GM06990 (cell line): Measurements from ENCODE around the gene F2RL2.
A peak's percentile ranks its signal among the peaks of the same experiment; 100 is the strongest.

Experiments used
- DNase-seq: peaks from one replicate; pipeline ENCODE4 v3.0.0-alpha.2; 2011; ENCODE audit not compliant: insufficient read length; ENCODE audit errors: extremely low read depth
- H3K27me3 ChIP-seq: replicated peaks from 2 replicates; pipeline ENCODE4 v1.6.0; 2011; ENCODE audit warnings: low read length; ENCODE audit not compliant: control insufficient read depth, insufficient read depth
- H3K36me3 ChIP-seq: 2 replicates; pipeline ENCODE4 v1.5.1; 2011; ENCODE audit warnings: low read length; ENCODE audit not compliant: control insufficient read depth, insufficient read depth
- H3K4me3 ChIP-seq: replicated peaks from 2 replicates; pipeline ENCODE4 v1.5.1; 2011; ENCODE audit warnings: low read depth, mild to moderate bottlenecking, control low read depth, low read length
- CTCF ChIP-seq: IDR thresholded peaks from 2 replicates; pipeline ENCODE4 v1.5.1; 2011; ENCODE audit warnings: low read length, control low read depth, mild to moderate bottlenecking, inconsistent platforms; ENCODE audit not compliant: insufficient read depth, poor library complexity, severe bottlenecking

The F2RL2 gene

DNA sequence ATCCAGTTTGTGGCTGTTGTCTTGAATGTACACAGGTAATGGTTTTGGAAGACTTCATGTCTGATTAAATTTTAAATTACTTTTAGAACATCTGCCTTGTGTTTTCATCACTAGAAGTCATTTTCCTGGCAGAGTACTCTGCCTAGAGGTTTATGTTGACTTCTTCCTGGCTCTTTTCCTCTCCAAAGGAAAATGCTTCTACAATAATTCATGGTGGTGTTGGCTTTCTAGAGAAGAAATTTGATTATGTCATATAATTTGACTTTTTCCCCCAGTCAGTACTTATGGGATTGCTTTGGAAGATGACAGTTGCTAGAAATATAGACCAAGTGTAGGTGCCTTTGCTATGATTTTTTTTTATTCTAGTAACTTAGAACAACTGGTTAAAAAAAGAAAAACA is 46.8 kb downstream of the F2RL2 start:
- H3K27me3 ChIP-seq: no peaks in the 10 kb centered on the region
- DNase-seq: no peak
- no peak for TF ChIP-seq CTCF
- no peaks in the 10 kb centered on the region for H3K36me3 ChIP-seq
- H3K4me3 ChIP-seq: no peak overlapping the region

GRCh38 chr5:76571559-76571958 is 51.6 kb downstream of the F2RL2 start:
- no peaks in the 10 kb centered on the region for H3K36me3 ChIP-seq
- H3K4me3 ChIP-seq: no peak overlapping the region
- DNase-seq: no peak
- H3K27me3 ChIP-seq: no peaks in the 10 kb centered on the region
- TF ChIP-seq CTCF: peak; percentile 12

- no peaks in the 10 kb centered on the region for H3K27me3 ChIP-seq
- no peaks in the 10 kb centered on the region for H3K36me3 ChIP-seq
- no peak for DNase-seq
- H3K4me3 ChIP-seq: no peak overlapping the region
- no peak for TF ChIP-seq CTCF
These were observed 53.0 kb downstream of the F2RL2 start for GRCh38 chr5:76570153-76570552.
